ENCODE measurements around the gene NRXN2. TPM values are rescaled to one million over a fixed set of nuclear protein-coding genes. Genes with fewer than 3 reads are reported as not detected.

The NRXN2 gene
- total and polyA plus RNA-seq, 2 of the 13 experiments (the other 11 are each of a cell fraction or from before 2014, with no cell fraction given), result not detected

DNA sequence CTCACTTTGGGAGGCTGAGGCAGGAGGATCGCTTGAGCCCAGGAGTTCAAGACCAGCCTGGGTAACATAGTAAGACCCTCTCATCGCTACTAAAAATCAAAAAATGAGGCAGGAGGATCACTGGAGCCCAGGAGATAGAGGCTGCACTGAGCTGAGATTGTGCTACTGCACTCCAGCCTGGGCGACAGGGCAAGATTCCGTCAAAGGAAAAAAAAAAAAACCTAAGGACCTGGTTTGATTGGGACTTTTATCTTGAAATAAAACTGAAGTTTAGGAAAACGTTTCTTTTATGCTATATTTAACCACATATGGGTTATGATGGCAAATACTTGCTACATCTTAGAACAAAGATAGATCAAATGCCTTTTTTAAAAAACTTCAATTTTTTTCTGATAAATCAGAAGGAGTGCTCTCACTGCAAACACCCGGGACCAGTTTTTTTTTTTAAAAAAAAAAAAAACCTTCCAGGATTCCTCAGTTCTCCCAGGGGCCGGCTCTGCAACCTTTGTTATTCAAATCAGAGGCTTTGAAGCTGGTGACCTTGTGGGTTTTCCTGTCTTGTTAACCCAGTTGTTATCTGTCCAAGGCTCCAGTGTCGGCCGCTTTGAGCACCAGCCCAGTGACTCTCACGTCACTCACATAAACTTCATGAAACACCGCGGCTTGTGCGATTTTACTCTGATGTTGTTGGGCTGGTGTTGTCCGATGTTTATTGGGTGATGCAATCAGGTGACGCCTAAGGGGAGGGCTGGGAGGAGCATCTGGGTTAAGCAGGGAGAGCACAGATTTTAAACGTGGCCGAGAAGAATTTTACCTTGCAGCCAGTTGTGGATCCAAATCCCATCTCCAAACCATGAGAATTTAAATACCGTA lies 156.7 kb downstream of the NRXN2 start (continued):
- TF ChIP-seq ZNF619 (CRISPR knock-in tag; IDR thresholded peaks at IDR 0.05) (no peak), ZMYM4 (CRISPR knock-in tag; IDR thresholded peaks at IDR 0.05) (no peak), ZNF430 (CRISPR knock-in tag; IDR thresholded peaks at IDR 0.05) (0 out of 2 replicates have a peak, but pooled peaks have one; percentile 49), KLF13 (CRISPR knock-in tag; IDR thresholded peaks at IDR 0.05) (no peak), MEF2D (CRISPR knock-in tag; IDR thresholded peaks at IDR 0.05) (0 out of 2 replicates have a peak, but pooled peaks have one; percentile 53), ZC3H13 (CRISPR knock-in tag; IDR thresholded peaks at IDR 0.05) (no peak), SRY (CRISPR knock-in tag; IDR thresholded peaks at IDR 0.05) (no peak), ZNF205 (CRISPR knock-in tag; IDR thresholded peaks at IDR 0.05) (no peak), CEBPB (IDR thresholded peaks at IDR 0.05; ENCODE audit: borderline replicate concordance, low read depth, low read length) (peak; percentile 98), ZNF512 (CRISPR knock-in tag; IDR thresholded peaks at IDR 0.05) (no peak), PAF1 (CRISPR knock-in tag; IDR thresholded peaks at IDR 0.05) (no peak), MTA1 (CRISPR knock-in tag; IDR thresholded peaks at IDR 0.05; ENCODE audit: borderline replicate concordance) (no peak), GABPA (IDR thresholded peaks at IDR 0.05; ENCODE audit: low read depth, low read length) (no peak), GABPA (CRISPR knock-in tag; IDR thresholded peaks at IDR 0.05; ENCODE audit: low read depth) (0 out of 2 replicates have a peak, but pooled peaks have one; percentile 47), XBP1 (CRISPR knock-in tag; IDR thresholded peaks at IDR 0.05) (no peak), ZBTB1 (CRISPR knock-in tag; IDR thresholded peaks at IDR 0.05; ENCODE audit: borderline replicate concordance) (no peak), SALL1 (CRISPR knock-in tag; IDR thresholded peaks at IDR 0.05) (peak; percentile 68), KDM5B (CRISPR knock-in tag; IDR thresholded peaks at IDR 0.05; ENCODE audit: borderline replicate concordance) (no peak), NFYB (CRISPR knock-in tag; IDR thresholded peaks at IDR 0.05) (peak; percentile 47)
- TF ChIP-seq, protein P1, sequence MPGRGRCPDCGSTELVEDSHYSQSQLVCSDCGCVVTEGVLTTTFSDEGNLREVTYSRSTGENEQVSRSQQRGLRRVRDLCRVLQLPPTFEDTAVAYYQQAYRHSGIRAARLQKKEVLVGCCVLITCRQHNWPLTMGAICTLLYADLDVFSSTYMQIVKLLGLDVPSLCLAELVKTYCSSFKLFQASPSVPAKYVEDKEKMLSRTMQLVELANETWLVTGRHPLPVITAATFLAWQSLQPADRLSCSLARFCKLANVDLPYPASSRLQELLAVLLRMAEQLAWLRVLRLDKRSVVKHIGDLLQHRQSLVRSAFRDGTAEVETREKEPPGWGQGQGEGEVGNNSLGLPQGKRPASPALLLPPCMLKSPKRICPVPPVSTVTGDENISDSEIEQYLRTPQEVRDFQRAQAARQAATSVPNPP (CRISPR knock-in tag; IDR thresholded peaks at IDR 0.05), result no peak
- TF ChIP-seq, protein P2, sequence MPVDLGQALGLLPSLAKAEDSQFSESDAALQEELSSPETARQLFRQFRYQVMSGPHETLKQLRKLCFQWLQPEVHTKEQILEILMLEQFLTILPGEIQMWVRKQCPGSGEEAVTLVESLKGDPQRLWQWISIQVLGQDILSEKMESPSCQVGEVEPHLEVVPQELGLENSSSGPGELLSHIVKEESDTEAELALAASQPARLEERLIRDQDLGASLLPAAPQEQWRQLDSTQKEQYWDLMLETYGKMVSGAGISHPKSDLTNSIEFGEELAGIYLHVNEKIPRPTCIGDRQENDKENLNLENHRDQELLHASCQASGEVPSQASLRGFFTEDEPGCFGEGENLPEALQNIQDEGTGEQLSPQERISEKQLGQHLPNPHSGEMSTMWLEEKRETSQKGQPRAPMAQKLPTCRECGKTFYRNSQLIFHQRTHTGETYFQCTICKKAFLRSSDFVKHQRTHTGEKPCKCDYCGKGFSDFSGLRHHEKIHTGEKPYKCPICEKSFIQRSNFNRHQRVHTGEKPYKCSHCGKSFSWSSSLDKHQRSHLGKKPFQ (CRISPR knock-in tag; IDR thresholded peaks at IDR 0.05; ENCODE audit: insufficient replicate concordance), result no peak
- TF ChIP-seq, protein P3, sequence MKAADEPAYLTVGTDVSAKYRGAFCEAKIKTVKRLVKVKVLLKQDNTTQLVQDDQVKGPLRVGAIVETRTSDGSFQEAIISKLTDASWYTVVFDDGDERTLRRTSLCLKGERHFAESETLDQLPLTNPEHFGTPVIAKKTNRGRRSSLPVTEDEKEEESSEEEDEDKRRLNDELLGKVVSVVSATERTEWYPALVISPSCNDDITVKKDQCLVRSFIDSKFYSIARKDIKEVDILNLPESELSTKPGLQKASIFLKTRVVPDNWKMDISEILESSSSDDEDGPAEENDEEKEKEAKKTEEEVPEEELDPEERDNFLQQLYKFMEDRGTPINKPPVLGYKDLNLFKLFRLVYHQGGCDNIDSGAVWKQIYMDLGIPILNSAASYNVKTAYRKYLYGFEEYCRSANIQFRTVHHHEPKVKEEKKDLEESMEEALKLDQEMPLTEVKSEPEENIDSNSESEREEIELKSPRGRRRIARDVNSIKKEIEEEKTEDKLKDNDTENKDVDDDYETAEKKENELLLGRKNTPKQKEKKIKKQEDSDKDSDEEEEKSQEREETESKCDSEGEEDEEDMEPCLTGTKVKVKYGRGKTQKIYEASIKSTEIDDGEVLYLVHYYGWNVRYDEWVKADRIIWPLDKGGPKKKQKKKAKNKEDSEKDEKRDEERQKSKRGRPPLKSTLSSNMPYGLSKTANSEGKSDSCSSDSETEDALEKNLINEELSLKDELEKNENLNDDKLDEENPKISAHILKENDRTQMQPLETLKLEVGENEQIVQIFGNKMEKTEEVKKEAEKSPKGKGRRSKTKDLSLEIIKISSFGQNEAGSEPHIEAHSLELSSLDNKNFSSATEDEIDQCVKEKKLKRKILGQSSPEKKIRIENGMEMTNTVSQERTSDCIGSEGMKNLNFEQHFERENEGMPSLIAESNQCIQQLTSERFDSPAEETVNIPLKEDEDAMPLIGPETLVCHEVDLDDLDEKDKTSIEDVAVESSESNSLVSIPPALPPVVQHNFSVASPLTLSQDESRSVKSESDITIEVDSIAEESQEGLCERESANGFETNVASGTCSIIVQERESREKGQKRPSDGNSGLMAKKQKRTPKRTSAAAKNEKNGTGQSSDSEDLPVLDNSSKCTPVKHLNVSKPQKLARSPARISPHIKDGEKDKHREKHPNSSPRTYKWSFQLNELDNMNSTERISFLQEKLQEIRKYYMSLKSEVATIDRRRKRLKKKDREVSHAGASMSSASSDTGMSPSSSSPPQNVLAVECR (CRISPR knock-in tag; IDR thresholded peaks at IDR 0.05; ENCODE audit: borderline replicate concordance), result no peak; the same call in 1 of the 2 replicates
